ENCODE data around the gene LRRC39.
"Not testable (repeated sequence)": the region's sequence is repeated elsewhere in the genome, so short reads cannot be mapped to it uniquely, and the experiment has no call there.

The LRRC39 gene

DNA sequence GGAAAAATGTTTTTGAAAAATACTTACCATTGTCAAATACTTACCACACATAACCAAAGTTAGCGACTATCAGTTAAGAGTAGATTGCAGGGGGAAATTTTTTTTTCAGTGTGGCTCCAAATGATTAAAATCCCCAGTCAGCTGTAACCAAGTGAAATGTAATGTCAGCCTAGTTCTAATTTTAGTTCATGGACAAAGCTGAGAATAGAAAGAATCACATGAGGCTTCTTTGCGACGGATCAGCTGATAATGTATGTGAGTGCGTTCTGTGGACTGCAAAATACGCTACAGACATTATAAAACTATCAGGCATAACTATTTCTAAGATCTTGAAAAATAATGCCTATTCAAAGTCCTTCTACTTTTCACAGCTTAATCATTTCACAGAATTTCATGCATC is at the start of gene LRRC39:
TSS of gene LRRC39 (minus strand) at position 166 of the 400 bp plus-strand sequence. CDS start 9,740 bp downstream, outside the sequence.
- no peak for DNase-seq

DNA sequence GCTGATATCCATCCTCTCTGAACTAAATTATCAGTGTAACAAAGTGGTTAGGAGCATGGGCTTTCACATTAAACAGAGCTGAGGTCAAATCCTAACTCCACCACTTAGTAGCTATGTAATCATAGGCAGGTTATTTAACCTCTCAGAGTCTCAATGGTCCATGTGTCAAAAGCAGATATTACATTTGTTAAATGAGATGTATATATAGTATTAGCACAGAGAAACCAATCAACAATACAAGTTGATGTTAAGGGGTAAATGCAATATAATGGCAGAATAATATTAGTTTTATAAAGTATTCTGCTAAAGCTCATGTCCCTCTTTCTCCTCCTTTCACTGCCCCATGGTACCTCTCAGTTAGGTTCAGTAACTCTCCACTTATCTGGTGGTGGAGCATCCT is 44.4 kb upstream of the LRRC39 start:
- no peak for DNase-seq

- no peak for DNase-seq
Measured at GRCh38 chr1:100219883-100220282, 41.8 kb upstream of the LRRC39 start.

- no peak for DNase-seq
Measured at GRCh38 chr1:100219457-100219856, 41.4 kb upstream of the LRRC39 start.

- DNase-seq, result no peak
Measured at GRCh38 chr1:100217834-100218233, 39.8 kb upstream of the LRRC39 start.

GRCh38 chr1:100215101-100215500 is 37.0 kb upstream of the LRRC39 start:
- no peak for DNase-seq

DNA sequence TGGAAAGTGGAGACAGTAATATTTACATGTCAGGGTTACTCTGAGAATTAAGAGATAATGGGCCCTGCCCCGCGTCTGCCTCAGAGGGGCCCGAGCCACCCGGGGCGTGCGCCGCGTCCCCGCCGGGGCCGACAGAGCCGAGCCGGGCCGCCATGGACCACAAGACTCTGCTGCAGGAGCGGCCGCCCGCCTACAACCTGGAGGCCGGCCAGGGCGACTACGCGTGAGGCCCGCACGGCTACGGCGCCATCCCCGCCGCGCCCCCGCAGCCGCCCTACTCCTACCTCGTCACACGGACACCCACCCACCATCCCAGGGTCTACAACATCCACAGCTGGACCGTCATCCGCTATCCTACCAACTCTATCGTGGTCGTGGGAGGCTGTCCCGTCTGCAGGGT is 35.1 kb upstream of the LRRC39 start:
- no peak for DNase-seq

GRCh38 chr1:100206301-100206700 is 28.2 kb upstream of the LRRC39 start:
- no peak for DNase-seq

DNA sequence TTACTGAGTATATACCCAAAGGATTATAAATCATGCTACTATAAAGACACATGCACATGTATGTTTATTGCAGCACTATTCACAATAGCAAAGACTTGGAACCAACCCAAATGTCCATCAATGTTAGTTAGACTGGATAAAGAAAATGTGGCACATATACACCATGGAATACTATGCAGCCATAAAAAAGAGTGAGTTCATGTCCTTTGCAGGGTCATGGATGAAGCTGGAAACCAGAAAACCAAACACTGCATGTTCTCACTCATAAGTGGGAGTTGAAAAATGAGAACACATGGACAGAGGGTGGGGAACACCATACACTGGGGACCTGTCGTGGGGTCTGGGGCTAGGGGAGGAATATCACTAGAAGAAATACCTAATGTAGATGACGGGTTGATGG is 27.5 kb upstream of the LRRC39 start:
- not testable (repeated sequence) for DNase-seq

GRCh38 chr1:100205103-100205502 is 27.0 kb upstream of the LRRC39 start:
- DNase-seq, result not testable (repeated sequence)

DNA sequence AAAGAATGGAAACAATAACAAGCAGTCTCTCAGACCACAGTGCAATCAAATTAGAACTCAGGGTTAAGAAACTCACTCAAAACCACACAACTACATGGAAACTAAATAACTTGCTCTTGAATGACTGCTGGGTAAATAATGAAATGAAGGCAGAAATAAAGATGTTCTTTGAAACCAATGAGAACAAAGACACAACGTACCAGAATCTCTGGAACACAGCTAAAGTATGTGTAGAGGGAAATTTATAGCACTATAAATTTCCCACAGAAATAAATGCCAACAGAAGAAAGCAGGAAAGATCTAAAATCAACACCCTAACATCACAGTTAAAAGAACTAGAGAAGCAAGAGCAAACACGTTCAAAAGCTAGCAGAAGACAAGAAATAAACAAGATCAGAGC is 24.6 kb upstream of the LRRC39 start:
- DNase-seq, result not testable (repeated sequence)

- not testable (repeated sequence) for DNase-seq
Measured at GRCh38 chr1:100200060-100200459, 22.0 kb upstream of the LRRC39 start.

GRCh38 chr1:100198596-100198995 is 20.5 kb upstream of the LRRC39 start:
- no peak for DNase-seq

- DNase-seq, result no peak
Measured at GRCh38 chr1:100188617-100189016, 10.6 kb upstream of the LRRC39 start.

DNA sequence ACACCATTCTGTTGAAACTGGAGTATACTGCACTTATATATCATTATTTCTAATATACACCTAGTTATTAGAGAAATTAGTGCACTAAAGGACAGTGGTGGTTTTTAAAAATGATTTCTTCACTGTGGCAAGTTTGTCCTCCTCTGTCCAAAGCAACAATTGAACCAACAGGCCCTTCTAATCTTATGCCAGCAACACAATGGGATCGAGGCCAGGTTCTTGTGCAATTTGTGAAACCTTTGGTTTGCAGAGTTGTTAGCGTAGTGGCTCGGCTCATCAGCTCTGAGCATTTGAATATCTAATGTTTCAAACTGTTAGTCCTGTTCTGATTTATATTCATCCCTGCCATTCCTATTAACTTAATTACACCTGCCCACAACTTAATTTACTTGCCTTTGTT is 9.9 kb upstream of the LRRC39 start:
- DNase-seq, result no peak

DNA sequence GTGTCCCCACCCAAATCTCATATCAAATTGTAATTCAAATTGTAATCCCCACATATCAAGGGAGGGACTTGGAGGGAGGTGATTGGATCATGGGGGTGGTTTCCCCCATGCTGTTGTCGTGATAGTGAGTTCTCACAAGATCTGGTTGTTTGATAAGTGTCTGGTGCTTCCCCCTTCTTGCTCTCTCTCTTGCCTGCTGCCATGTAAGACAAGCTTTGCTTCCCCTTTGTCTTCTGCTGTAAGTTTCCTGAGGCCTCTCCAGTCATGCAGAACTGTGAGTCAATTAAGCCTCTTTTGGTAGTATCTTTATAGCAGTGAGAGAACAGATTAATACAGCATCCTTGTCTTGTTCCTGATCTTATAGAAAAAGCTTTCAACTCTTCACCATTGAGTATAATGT is 6.5 kb upstream of the LRRC39 start:
- no peak for DNase-seq

- DNase-seq, result no peak
Measured at GRCh38 chr1:100183370-100183769, 5.3 kb upstream of the LRRC39 start.

GRCh38 chr1:100177295-100178041 is 588 bp downstream of the LRRC39 start:
- DNase-seq, result no peak

- DNase-seq, result no peak
Measured at GRCh38 chr1:100168051-100168450, 10.0 kb downstream of the LRRC39 start.

GRCh38 chr1:100164702-100165101 is 13.4 kb downstream of the LRRC39 start:
- no peak for DNase-seq

GRCh38 chr1:100164216-100164615 is 13.8 kb downstream of the LRRC39 start:
- no peak for DNase-seq

- DNase-seq, result no peak
Measured at GRCh38 chr1:100162881-100163280, 15.2 kb downstream of the LRRC39 start.

- no peak for DNase-seq
Measured at GRCh38 chr1:100152271-100152670, 25.8 kb downstream of the LRRC39 start.

DNA sequence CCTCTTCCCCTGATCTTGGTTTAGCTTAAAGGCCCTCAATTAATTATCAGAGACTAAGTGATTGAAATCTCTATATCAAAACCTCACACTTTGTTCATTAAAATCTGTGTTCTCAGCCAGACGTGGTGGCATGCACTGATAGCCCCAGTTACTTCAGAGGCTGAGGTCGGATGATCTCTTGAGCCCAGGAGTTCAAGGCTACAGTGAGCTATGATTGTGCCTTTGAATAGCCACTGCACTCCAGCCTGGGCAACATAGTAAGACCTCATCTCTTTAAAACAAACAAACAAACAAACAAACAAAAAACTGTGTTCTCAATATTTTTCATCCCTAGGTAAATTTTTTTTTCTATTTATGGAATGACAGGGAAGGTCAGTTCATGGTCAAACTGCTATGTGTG is 26.4 kb downstream of the LRRC39 start:
- no peak for DNase-seq

DNA sequence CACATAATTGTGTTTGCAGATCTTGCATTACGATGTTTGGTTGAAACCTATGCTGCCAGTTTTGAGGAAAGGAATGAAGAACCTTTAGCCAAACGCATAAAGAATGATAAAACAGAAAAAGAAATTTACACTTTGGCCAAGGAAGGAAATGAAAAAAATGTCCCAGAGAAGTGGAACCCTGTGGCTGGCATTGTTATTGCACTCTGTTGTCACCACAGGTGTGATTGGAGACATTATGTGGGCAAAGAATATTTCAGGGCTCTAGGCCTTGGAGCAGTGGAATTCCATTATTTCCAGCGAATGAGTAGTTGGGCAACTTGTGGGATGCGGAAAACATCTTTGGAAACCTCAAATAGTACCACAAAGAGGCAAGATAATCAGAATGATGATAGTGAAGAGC is 30.2 kb downstream of the LRRC39 start:
- DNase-seq, result no peak
